HEK293 (cell line): ENCODE results near the gene NID1.

Experiments
- CTCF ChIA-PET: fragments of 350-600 bp; formaldehyde crosslinking; extraction: SDS; loops from one replicate; lab custom pipeline; 2021; ENCODE audit warnings: antibody characterized with exemption; lab: Yijun Ruan, JAX
- POLR2A ChIA-PET: fragments of 300-600 bp; formaldehyde crosslinking; extraction: SDS; loops from one replicate; lab custom pipeline; 2020; ENCODE audit warnings: antibody characterized with exemption, inconsistent platforms; lab: Yijun Ruan, JAX
- H3K27ac ChIP-seq: fragments of 200-500 bp; sonication (Bioruptor generic); 2 replicates; pipeline ENCODE4 v1.5.1; 2014; ENCODE audit warnings: low read depth, low read length, control low read depth, inconsistent platforms; ENCODE audit errors: extremely low read depth
- H3K36me3 ChIP-seq, 2 experiments: fragments of 200-500 bp in 1 of 2; sonication (Bioruptor generic) in 1 of 2; 1 replicate in 1 of 2; 2 replicates in 1 of 2; pipeline ENCODE4 v1.5.1; 2014 to 2017; ENCODE audit warnings: inconsistent platforms in 2 of 2, low read length in 2 of 2; ENCODE audit not compliant: control insufficient read depth in 2 of 2, insufficient read depth in 1 of 2
- H3K4me1 ChIP-seq: fragments of 200-500 bp; sonication (Bioruptor generic); 2 replicates; pipeline ENCODE4 v1.5.1; 2014; ENCODE audit warnings: mild to moderate bottlenecking, low read length, inconsistent platforms; ENCODE audit not compliant: control insufficient read depth, insufficient read depth
- H3K4me3 ChIP-seq: 2 replicates; pipeline ENCODE4 v1.5.1; 2011; ENCODE audit warnings: low read depth, mild to moderate bottlenecking, control low read depth, low read length, moderate library complexity
- H3K9me3 ChIP-seq: fragments of 200-500 bp; sonication (Bioruptor generic); 2 replicates; pipeline ENCODE4 v1.5.1; 2014; ENCODE audit warnings: low read depth, low read length, inconsistent platforms; ENCODE audit not compliant: control insufficient read depth, insufficient read depth
- BCL11A ChIP-seq: fragments of 450-650 bp; formaldehyde crosslinking; IDR thresholded peaks from 2 replicates; pipeline ENCODE4 v1.5.1; 2016; ENCODE audit warnings: low read depth, missing biosample characterization, missing genetic modification characterization
- BCL11B ChIP-seq: fragments of 450-650 bp; formaldehyde crosslinking; IDR thresholded peaks from 2 replicates; pipeline ENCODE4 v1.5.1; 2016; ENCODE audit warnings: low read depth, missing biosample characterization, missing genetic modification characterization
- GLIS2 ChIP-seq: fragments of 450-650 bp; formaldehyde crosslinking; IDR thresholded peaks from 2 replicates; pipeline ENCODE4 v1.5.1; 2016; ENCODE audit warnings: missing biosample characterization, missing genetic modification characterization
- INSM2 ChIP-seq: fragments of 450-650 bp; formaldehyde crosslinking; IDR thresholded peaks from 2 replicates; pipeline ENCODE4 v1.5.1; 2016; ENCODE audit warnings: missing biosample characterization, missing genetic modification characterization
- KLF1 ChIP-seq: fragments of 450-650 bp; formaldehyde crosslinking; IDR thresholded peaks from 2 replicates; pipeline ENCODE4 v1.5.1; 2016; ENCODE audit warnings: missing biosample characterization, missing genetic modification characterization
- KLF9 ChIP-seq: fragments of 450-650 bp; formaldehyde crosslinking; IDR thresholded peaks from 2 replicates; pipeline ENCODE4 v1.5.1; 2016; ENCODE audit warnings: missing biosample characterization, missing genetic modification characterization, low read depth
- MYNN ChIP-seq: fragments of 450-650 bp; formaldehyde crosslinking; IDR thresholded peaks from 2 replicates; pipeline ENCODE4 v1.5.1; 2016; ENCODE audit warnings: missing biosample characterization, missing genetic modification characterization, borderline replicate concordance
- PRDM2 ChIP-seq: fragments of 450-650 bp; formaldehyde crosslinking; IDR thresholded peaks from 2 replicates; pipeline ENCODE4 v1.5.1; 2016; ENCODE audit warnings: missing biosample characterization, missing genetic modification characterization, borderline replicate concordance
- YY1 ChIP-seq: fragments of 450-650 bp; formaldehyde crosslinking; IDR thresholded peaks from 2 replicates; pipeline ENCODE4 v1.5.1; 2018; ENCODE audit warnings: missing biosample characterization, missing genetic modification characterization
- ZNF10 ChIP-seq: fragments of 450-650 bp; formaldehyde crosslinking; IDR thresholded peaks from 2 replicates; pipeline ENCODE4 v1.5.1; 2017; ENCODE audit warnings: missing biosample characterization, missing genetic modification characterization
- ZNF148 ChIP-seq: fragments of 450-650 bp; formaldehyde crosslinking; IDR thresholded peaks from 2 replicates; pipeline ENCODE4 v1.5.0; 2017; ENCODE audit warnings: missing biosample characterization, missing genetic modification characterization, borderline replicate concordance
- ZNF175 ChIP-seq: fragments of 450-650 bp; formaldehyde crosslinking; IDR thresholded peaks from 2 replicates; pipeline ENCODE4 v1.5.1; 2016; ENCODE audit warnings: missing biosample characterization, missing genetic modification characterization
- ZNF362 ChIP-seq: fragments of 450-650 bp; formaldehyde crosslinking; IDR thresholded peaks from 2 replicates; pipeline ENCODE4 v1.5.1; 2016; ENCODE audit warnings: missing biosample characterization, missing genetic modification characterization
- ZNF501 ChIP-seq: fragments of 450-650 bp; formaldehyde crosslinking; IDR thresholded peaks from 2 replicates; pipeline ENCODE4 v1.5.1; 2016; ENCODE audit warnings: missing biosample characterization, missing genetic modification characterization
- ZNF529 ChIP-seq: fragments of 450-650 bp; formaldehyde crosslinking; IDR thresholded peaks from 2 replicates; pipeline ENCODE4 v1.5.1; 2017; ENCODE audit warnings: missing genetic modification characterization, missing biosample characterization; ENCODE audit not compliant: insufficient replicate concordance
- ZNF558 ChIP-seq: fragments of 450-650 bp; formaldehyde crosslinking; IDR thresholded peaks from 2 replicates; pipeline ENCODE4 v1.5.1; 2016; ENCODE audit warnings: missing biosample characterization, missing genetic modification characterization
- ZNF629 ChIP-seq: fragments of 450-650 bp; formaldehyde crosslinking; IDR thresholded peaks from 2 replicates; pipeline ENCODE4 v1.5.1; 2017; ENCODE audit warnings: missing biosample characterization, missing genetic modification characterization
- ZNF645 ChIP-seq: fragments of 450-650 bp; formaldehyde crosslinking; IDR thresholded peaks from 2 replicates; pipeline ENCODE4; 2016; ENCODE audit warnings: missing biosample characterization, missing genetic modification characterization
- ZNF76 ChIP-seq: fragments of 450-650 bp; formaldehyde crosslinking; IDR thresholded peaks from 2 replicates; pipeline ENCODE4; 2016; ENCODE audit warnings: low read depth, missing biosample characterization, missing genetic modification characterization, borderline replicate concordance
- ZNF777 ChIP-seq: fragments of 450-650 bp; formaldehyde crosslinking; IDR thresholded peaks from 2 replicates; pipeline ENCODE4 v1.5.1; 2017; ENCODE audit warnings: missing biosample characterization, missing genetic modification characterization, borderline replicate concordance

The NID1 gene

GRCh38 chr1:236027104-236027503 is 37.8 kb downstream of the NID1 start (continued):
- TF ChIP-seq PRDM2 (tag by site-specific recombination) (no peak), ZNF10 (tag by site-specific recombination) (no peak), ZNF558 (tag by site-specific recombination) (no peak), ZNF175 (tag by site-specific recombination) (no peak), ZNF529 (no peak), GLIS2 (tag by site-specific recombination) (no peak)
- TF ChIP-seq, all 188 proteins: peak for 0

- H3K36me3 ChIP-seq = peaks cover 34 to 91% of the 10 kb centered on the region in 2 experiments
- no peaks in the 10 kb centered on the region for H3K4me1 ChIP-seq
- no peak overlapping the region for H3K27ac ChIP-seq
- TF ChIP-seq KLF9 (no peak), ZNF76 (tag by site-specific recombination) (no peak), ZNF362 (tag by site-specific recombination) (no peak), ZNF777 (tag by site-specific recombination) (no peak), KLF1 (tag by site-specific recombination) (no peak), ZNF501 (tag by site-specific recombination) (no peak), BCL11B (no peak), MYNN (tag by site-specific recombination) (no peak), ZNF645 (tag by site-specific recombination) (no peak), YY1 (no peak), ZNF148 (tag by site-specific recombination) (no peak), BCL11A (tag by site-specific recombination) (no peak), INSM2 (tag by site-specific recombination) (no peak), ZNF629 (tag by site-specific recombination) (no peak)
- TF ChIP-seq, all 188 proteins: peak for 0
- H3K4me3 ChIP-seq = no peak overlapping the region
- POLR2A ChIA-PET = no interaction called here
- H3K9me3 ChIP-seq = no peaks in the 10 kb centered on the region
- CTCF ChIA-PET = interaction anchor here (0.6 kb wide), 1 partner anchor 60 kb away, joined by 3 read pairs; no protein-coding TSS in a partner anchor
Observed at GRCh38 chr1:236025836-236026235, 39.1 kb downstream of the NID1 start.
